ENCODE measurements around the gene PPFIA4.

The PPFIA4 gene

DNA sequence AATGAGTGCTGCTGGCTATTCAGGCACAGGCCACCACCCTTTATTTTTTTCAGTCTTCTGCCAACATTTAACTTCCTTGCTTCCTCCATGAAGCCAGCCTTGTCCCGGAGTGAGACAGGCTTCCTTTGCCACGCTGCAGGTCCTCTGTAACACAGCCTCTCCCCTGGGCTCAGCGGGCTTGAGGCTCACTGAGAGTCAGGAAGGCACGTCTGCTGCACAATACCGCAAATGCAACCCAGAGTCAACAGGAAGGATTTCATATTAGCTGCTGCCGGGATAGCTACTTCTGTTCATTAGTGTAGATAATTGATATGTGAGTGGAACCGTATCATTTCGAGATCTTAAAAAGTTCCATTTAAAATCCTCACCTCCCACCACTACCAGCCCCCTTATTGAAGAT lies 37.0 kb downstream of the PPFIA4 start:
- WGBS = 95% methylated on average over 6 of the region's 8 CpGs
- H3K4me1 ChIP-seq (ENCODE audit: insufficient read depth, low read length) = no peaks in the 10 kb centered on the region

DNA sequence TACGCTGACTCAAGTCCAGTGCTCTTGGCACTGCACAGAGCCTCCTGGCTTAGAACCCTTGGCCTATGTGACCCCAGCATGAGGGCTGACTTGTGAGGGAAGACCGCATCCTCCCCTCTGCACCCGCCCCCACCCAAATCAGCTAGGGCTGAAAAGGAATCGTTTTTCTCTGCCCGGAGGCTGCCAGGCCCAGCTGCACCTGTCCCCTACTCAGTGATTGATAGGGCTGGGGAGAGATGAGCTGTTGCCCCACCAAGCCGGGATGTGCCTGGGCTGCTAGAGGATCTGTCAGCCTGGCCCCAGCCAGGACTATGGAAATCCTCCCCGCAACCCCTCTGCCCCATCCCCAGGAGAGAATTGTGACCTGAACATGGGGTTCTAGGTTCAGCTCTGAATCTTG lies 38.9 kb downstream of the PPFIA4 start:
- no peaks in the 10 kb centered on the region for H3K27me3 ChIP-seq (ENCODE audit: insufficient read depth, low read length)
- no peak overlapping the region for H3K4me3 ChIP-seq (ENCODE audit: low read length)
- H3K27ac ChIP-seq (ENCODE audit: low read depth, low read length) = no peak overlapping the region
- H3K9ac ChIP-seq (ENCODE audit: low read depth, low read length) = no peak overlapping the region
- H3K36me3 ChIP-seq (ENCODE audit: insufficient read depth, low read length) = peaks cover 22% of the 10 kb centered on the region; the same call in 1 of the 2 replicates
- WGBS = 88% methylated on average over 7 of the region's 7 CpGs
- no peaks in the 10 kb centered on the region for H3K4me1 ChIP-seq (ENCODE audit: insufficient read depth, low read length)
- no peaks in the 10 kb centered on the region for H3K9me3 ChIP-seq (ENCODE audit: insufficient read depth, low read depth, low read length)

More for the DNA sequence above, 37.0 kb downstream of the PPFIA4 start:
- H3K27ac ChIP-seq (ENCODE audit: low read depth, low read length) = no peak overlapping the region
- no peaks in the 10 kb centered on the region for H3K27me3 ChIP-seq (ENCODE audit: insufficient read depth, low read length)
- H3K36me3 ChIP-seq (ENCODE audit: insufficient read depth, low read length) = peaks cover 26% of the 10 kb centered on the region; the same call in 1 of the 2 replicates
- no peaks in the 10 kb centered on the region for H3K9me3 ChIP-seq (ENCODE audit: insufficient read depth, low read depth, low read length)
- H3K9ac ChIP-seq (ENCODE audit: low read depth, low read length) = no peak overlapping the region
- no peak overlapping the region for H3K4me3 ChIP-seq (ENCODE audit: low read length)

GRCh38 chr1:203065986-203066385 lies 39.7 kb downstream of the PPFIA4 start:
- Histone ChIP-seq H3K9ac (ENCODE audit: low read depth, low read length) (no peak overlapping the region), H3K4me1 (ENCODE audit: insufficient read depth, low read length) (no peaks in the 10 kb centered on the region), H3K4me3 (ENCODE audit: low read length) (no peak overlapping the region), H3K36me3 (ENCODE audit: insufficient read depth, low read length) (peaks cover 14% of the 10 kb centered on the region; the same call in 1 of the 2 replicates), H3K9me3 (ENCODE audit: insufficient read depth, low read depth, low read length) (no peaks in the 10 kb centered on the region), H3K27ac (ENCODE audit: low read depth, low read length) (no peak overlapping the region), H3K27me3 (ENCODE audit: insufficient read depth, low read length) (no peaks in the 10 kb centered on the region)
- 97% methylated on average over 2 of the region's 2 CpGs for WGBS

DNA sequence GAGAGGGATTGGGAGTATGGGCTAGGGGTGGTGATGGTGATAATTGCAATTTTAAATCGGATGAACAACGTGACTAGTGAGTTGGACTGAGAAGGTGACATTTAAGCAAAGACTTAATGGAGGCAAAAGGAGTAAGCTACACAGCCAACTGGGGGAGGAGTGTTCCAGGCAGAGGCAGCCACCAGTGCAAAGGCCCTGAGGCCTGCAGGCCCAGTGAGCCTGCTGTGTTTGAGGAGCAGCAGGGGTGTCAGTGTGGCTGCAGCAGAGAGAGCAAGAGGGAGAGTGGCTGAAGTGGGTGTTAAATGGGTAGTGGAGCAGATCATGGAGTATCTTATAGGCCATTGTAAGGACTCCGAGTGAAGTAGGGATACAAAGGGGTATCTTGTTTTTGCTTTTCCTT lies 40.7 kb downstream of the PPFIA4 start:
- Histone ChIP-seq H3K4me3 (ENCODE audit: low read length) (no peak overlapping the region), H3K36me3 (ENCODE audit: insufficient read depth, low read length) (peaks cover 8% of the 10 kb centered on the region; the same call in 1 of the 2 replicates), H3K9ac (ENCODE audit: low read depth, low read length) (no peak overlapping the region), H3K9me3 (ENCODE audit: insufficient read depth, low read depth, low read length) (no peaks in the 10 kb centered on the region), H3K27ac (ENCODE audit: low read depth, low read length) (no peak overlapping the region), H3K27me3 (ENCODE audit: insufficient read depth, low read length) (no peaks in the 10 kb centered on the region), H3K4me1 (ENCODE audit: insufficient read depth, low read length) (no peaks in the 10 kb centered on the region)
- WGBS = 94% methylated on average over 3 of the region's 3 CpGs

DNA sequence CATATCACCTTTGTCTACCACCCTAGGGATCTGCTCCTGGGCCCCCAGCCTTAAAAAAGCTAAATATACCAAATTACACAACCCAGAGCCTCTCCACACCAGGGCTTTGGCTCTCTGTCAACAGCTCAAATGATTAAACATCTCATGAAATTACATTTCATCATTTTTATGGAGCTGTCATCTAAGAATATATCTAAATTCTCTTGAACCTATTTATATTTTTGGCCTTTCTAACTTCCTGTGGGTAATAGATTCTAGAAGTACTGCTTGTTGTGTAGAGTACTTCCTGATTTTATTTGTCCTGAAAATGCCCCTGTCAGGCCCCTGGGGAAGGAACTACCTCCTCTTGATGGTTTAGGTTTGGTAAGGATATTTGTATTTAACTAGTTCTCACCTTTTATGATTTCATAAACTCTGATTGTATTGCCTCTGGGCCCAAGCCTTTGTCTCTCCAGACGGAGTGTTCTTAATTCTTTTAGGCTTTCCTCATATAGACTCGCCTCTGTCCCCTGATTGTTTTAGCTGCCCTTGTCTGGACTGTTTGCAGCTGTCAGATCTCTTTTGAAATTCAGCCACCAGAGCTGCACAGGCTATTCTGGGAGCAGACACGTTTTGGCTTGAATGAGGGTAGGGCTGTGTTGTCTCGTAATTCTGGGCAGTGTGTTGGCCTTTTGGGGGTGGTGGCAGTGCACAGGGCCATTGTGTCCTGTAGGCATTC lies 42.9 kb downstream of the PPFIA4 start:
- H3K27me3 ChIP-seq (ENCODE audit: insufficient read depth, low read length) = peaks cover 7% of the 10 kb centered on the region
- H3K27ac ChIP-seq (ENCODE audit: low read depth, low read length) = no peak overlapping the region
- H3K36me3 ChIP-seq (ENCODE audit: insufficient read depth, low read length) = peaks cover 7% of the 10 kb centered on the region; the same call in 1 of the 2 replicates
- no peak overlapping the region for H3K9ac ChIP-seq (ENCODE audit: low read depth, low read length)
- no peaks in the 10 kb centered on the region for H3K9me3 ChIP-seq (ENCODE audit: insufficient read depth, low read depth, low read length)
- no peaks in the 10 kb centered on the region for H3K4me1 ChIP-seq (ENCODE audit: insufficient read depth, low read length)
- 84% methylated on average over 4 of the region's 4 CpGs for WGBS
- no peak overlapping the region for H3K4me3 ChIP-seq (ENCODE audit: low read length)

- H3K9me3 ChIP-seq (ENCODE audit: insufficient read depth, low read depth, low read length) = no peaks in the 10 kb centered on the region
- peaks cover 7% of the 10 kb centered on the region; the same call in 1 of the 2 replicates for H3K36me3 ChIP-seq (ENCODE audit: insufficient read depth, low read length)
- H3K27me3 ChIP-seq (ENCODE audit: insufficient read depth, low read length) = peaks cover 35% of the 10 kb centered on the region
- no peak overlapping the region for H3K9ac ChIP-seq (ENCODE audit: low read depth, low read length)
- 75% methylated on average over 6 of the region's 7 CpGs for WGBS
- no peak overlapping the region for H3K4me3 ChIP-seq (ENCODE audit: low read length)
- no peaks in the 10 kb centered on the region for H3K4me1 ChIP-seq (ENCODE audit: insufficient read depth, low read length)
- H3K27ac ChIP-seq (ENCODE audit: low read depth, low read length) = no peak overlapping the region
Measured at GRCh38 chr1:203072002-203072602, 45.8 kb downstream of the PPFIA4 start.

- H3K9ac ChIP-seq (ENCODE audit: low read depth, low read length) = no peak overlapping the region
- peaks cover 7% of the 10 kb centered on the region; the same call in 1 of the 2 replicates for H3K36me3 ChIP-seq (ENCODE audit: insufficient read depth, low read length)
- 93% methylated on average over 3 of the region's 3 CpGs for WGBS
Measured at GRCh38 chr1:203072911-203073310, 46.6 kb downstream of the PPFIA4 start.

GRCh38 chr1:203073469-203073868 lies 47.2 kb downstream of the PPFIA4 start:
- WGBS = 79% methylated on average over 2 of the region's 2 CpGs
- no peak overlapping the region for H3K27ac ChIP-seq (ENCODE audit: low read depth, low read length)

More at GRCh38 chr1:203072911-203073310, 46.6 kb downstream of the PPFIA4 start:
- H3K27ac ChIP-seq (ENCODE audit: low read depth, low read length) = no peak overlapping the region
- H3K27me3 ChIP-seq (ENCODE audit: insufficient read depth, low read length) = peaks cover 38% of the 10 kb centered on the region
- no peak overlapping the region for H3K4me3 ChIP-seq (ENCODE audit: low read length)
- no peaks in the 10 kb centered on the region for H3K9me3 ChIP-seq (ENCODE audit: insufficient read depth, low read depth, low read length)
- H3K4me1 ChIP-seq (ENCODE audit: insufficient read depth, low read length) = no peaks in the 10 kb centered on the region

GRCh38 chr1:203074610-203075009 lies 48.3 kb downstream of the PPFIA4 start:
- H3K4me1 ChIP-seq (ENCODE audit: insufficient read depth, low read length) = no peaks in the 10 kb centered on the region
- no peak overlapping the region for H3K4me3 ChIP-seq (ENCODE audit: low read length)
- H3K36me3 ChIP-seq (ENCODE audit: insufficient read depth, low read length) = no peaks in the 10 kb centered on the region; the same call in 1 of the 2 replicates
- no peaks in the 10 kb centered on the region for H3K9me3 ChIP-seq (ENCODE audit: insufficient read depth, low read depth, low read length)
- no peak overlapping the region for H3K9ac ChIP-seq (ENCODE audit: low read depth, low read length)
- peaks cover 38% of the 10 kb centered on the region for H3K27me3 ChIP-seq (ENCODE audit: insufficient read depth, low read length)
- H3K27ac ChIP-seq (ENCODE audit: low read depth, low read length) = no peak overlapping the region

More at GRCh38 chr1:203073469-203073868, 47.2 kb downstream of the PPFIA4 start:
- H3K4me3 ChIP-seq (ENCODE audit: low read length) = no peak overlapping the region
- no peaks in the 10 kb centered on the region for H3K9me3 ChIP-seq (ENCODE audit: insufficient read depth, low read depth, low read length)
- H3K27me3 ChIP-seq (ENCODE audit: insufficient read depth, low read length) = peaks cover 38% of the 10 kb centered on the region
- H3K4me1 ChIP-seq (ENCODE audit: insufficient read depth, low read length) = no peaks in the 10 kb centered on the region
- no peak overlapping the region for H3K9ac ChIP-seq (ENCODE audit: low read depth, low read length)
- H3K36me3 ChIP-seq (ENCODE audit: insufficient read depth, low read length) = peaks cover 4% of the 10 kb centered on the region; the same call in 1 of the 2 replicates

DNA sequence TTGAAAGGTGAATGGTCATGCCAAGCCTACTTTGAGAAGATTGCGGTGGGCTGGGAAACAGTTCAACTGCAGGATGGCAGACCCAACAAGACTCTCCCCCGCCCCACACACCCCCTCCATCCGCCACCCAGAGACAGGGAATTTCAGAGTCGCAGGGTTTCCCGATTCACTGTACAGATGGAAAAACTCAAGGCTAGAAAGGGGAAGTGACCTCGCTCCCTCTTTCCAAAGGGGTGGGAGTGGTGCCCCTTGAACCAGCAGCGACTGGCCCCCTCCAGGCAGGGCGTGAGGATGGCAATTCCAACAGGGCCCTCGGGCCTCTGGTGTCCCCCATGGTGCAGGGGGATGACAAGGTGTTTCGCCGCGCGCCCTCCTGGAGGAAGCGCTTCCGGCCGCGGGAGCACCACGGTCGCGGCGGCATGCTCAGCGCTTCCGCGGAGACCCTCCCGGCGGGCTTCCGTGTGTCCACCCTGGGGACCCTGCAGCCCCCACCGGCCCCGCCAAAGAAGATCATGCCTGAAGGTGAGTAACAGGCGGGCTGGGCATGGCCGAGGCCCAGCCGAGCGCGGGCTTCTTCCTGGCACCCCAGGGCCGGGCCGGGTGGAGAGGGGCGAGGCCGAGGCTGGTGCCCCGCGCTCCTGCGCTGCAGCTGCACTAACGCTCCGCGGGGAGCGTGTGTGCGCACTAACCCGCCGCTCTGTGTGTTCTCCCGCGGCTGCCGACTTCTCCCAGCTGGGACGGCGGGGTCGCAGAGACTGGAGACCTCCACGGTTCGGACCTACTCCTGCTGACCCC lies 49.1 kb downstream of the PPFIA4 start:
- peaks cover 38% of the 10 kb centered on the region for H3K27me3 ChIP-seq (ENCODE audit: insufficient read depth, low read length)
- WGBS = 50% methylated on average over 56 of the region's 56 CpGs

More for the DNA sequence above, 49.1 kb downstream of the PPFIA4 start:
- H3K4me3 ChIP-seq (ENCODE audit: low read length) = peak overlapping the region; percentile 42
- no peaks in the 10 kb centered on the region; the same call in 1 of the 2 replicates for H3K36me3 ChIP-seq (ENCODE audit: insufficient read depth, low read length)
- no peaks in the 10 kb centered on the region for H3K4me1 ChIP-seq (ENCODE audit: insufficient read depth, low read length)
- peak overlapping the region; percentile 38; the same call in 1 of the 2 replicates for H3K9ac ChIP-seq (ENCODE audit: low read depth, low read length)
- no peak overlapping the region for H3K27ac ChIP-seq (ENCODE audit: low read depth, low read length)
- no peaks in the 10 kb centered on the region for H3K9me3 ChIP-seq (ENCODE audit: insufficient read depth, low read depth, low read length)

Measured in HUES64 (cell line).